Calu3 (cell line): ENCODE measurements around the gene STON1. TPM values are rescaled to one million over a fixed set of nuclear protein-coding genes. Genes with fewer than 3 reads are reported as not detected.

Experiments
- BruUV-seq: library from RNA; stranded (reverse); fragments of 400-500 nt; replicated peaks from 2 replicates; lab custom pipeline; 2021; lab: Mats Ljungman, UMichigan
- CTCF ChIA-PET: fragments of 300-600 bp; sonication (Branson Sonifier 250); formaldehyde crosslinking; loops from one replicate; lab custom pipeline; 2022; ENCODE audit warnings: antibody characterized with exemption; lab: Charles Lee
- DNase-seq: peaks from one replicate; pipeline ENCODE4 v3.0.0; 2022
- H3K27ac Mint-ChIP-seq: one replicate; pipeline ENCODE4 v1.8.0; 2022; ENCODE audit warnings: mixed read lengths; ENCODE audit not compliant: unreplicated experiment
- H3K27me3 Mint-ChIP-seq: one replicate; pipeline ENCODE4 v1.8.0; 2022; ENCODE audit warnings: mixed read lengths; ENCODE audit not compliant: unreplicated experiment
- H3K36me3 Mint-ChIP-seq: one replicate; pipeline ENCODE4 v1.8.0; 2022; ENCODE audit warnings: mild to moderate bottlenecking, moderate library complexity, mixed read lengths; ENCODE audit not compliant: insufficient read depth, unreplicated experiment
- H3K4me1 Mint-ChIP-seq: one replicate; pipeline ENCODE4 v1.8.0; 2022; ENCODE audit warnings: mild to moderate bottlenecking, low read depth, mixed read lengths; ENCODE audit not compliant: unreplicated experiment
- H3K4me3 Mint-ChIP-seq: one replicate; pipeline ENCODE4 v1.8.0; 2022; ENCODE audit warnings: mild to moderate bottlenecking, low read depth, moderate library complexity, mixed read lengths; ENCODE audit not compliant: unreplicated experiment
- H3K9me3 Mint-ChIP-seq: one replicate; pipeline ENCODE4 v1.8.0; 2022; ENCODE audit warnings: low read depth, mixed read lengths; ENCODE audit not compliant: unreplicated experiment
- CTCF ChIP-seq: fragments of 200-600 bp; IDR thresholded peaks from one replicate; pipeline ENCODE4 v1.8.0; 2022; ENCODE audit warnings: antibody characterized with exemption; ENCODE audit not compliant: unreplicated experiment
- intact Hi-C: fragments of 100-400 bp; cut with micrococcal nuclease; formaldehyde crosslinking; loops from one replicate; pipeline ENCODE4 v1.10.0; 2022; ENCODE audit not compliant: unreplicated experiment
- total RNA-seq: library from RNA; stranded (reverse); gene quantifications from 2 replicates; pipeline ENCODE4 v1.2.3, GENCODE V29; 2022

The STON1 gene
- total RNA-seq, 1 experiment from 2014 or later: 1.3 TPM

DNA sequence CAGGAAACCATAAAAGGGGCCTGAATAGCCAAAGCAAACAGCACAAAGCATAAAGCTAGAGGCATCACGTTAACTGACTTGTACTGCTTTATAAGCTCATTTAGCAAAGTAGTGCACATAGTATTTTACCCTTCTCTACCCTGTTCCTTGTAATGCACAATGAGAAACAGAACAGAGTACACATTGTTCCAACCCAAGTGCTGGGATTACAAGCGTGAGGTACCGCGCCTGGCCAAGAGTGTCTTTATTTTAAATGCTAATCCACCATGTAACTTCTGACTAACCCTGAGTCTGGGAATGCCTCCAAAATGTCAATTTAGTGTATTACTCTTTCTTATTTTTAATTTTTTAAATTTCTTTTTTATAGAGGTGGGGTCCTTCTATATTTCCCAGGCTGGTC, 46.4 kb upstream of the STON1 start:
- TF ChIP-seq CTCF: no peak
- BruUV-seq: no TSS peak

DNA sequence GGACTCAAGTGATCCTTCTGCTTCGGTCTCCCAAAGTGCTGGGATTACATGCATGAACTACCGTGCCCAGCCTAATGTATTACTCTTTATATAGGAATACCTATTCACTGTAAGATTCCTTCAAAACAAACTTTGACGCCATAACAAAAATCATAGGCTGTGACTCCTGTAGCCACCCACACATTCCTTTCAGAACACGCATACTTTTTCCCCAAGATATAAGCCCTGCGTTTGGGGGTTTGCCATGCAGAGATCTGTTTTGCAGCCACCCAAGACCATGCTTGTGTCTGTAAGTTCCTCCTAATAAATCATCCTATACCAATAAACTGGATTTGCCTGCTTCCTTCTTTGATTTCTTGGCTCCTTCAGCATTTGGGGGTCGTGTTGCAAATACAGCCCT, 46.0 kb upstream of the STON1 start:
- intact Hi-C loops: no loop called here
- Mint-ChIP-seq H3K9me3 (no peaks in the 10 kb centered on the region), H3K27me3 (no peaks in the 10 kb centered on the region), H3K27ac (no peak overlapping the region), H3K36me3 (peaks cover 16% of the 10 kb centered on the region), H3K4me3 (no peak overlapping the region), H3K4me1 (peaks cover 12% of the 10 kb centered on the region)
- no TSS peak for BruUV-seq
- DNase-seq: no peak
- TF ChIP-seq CTCF: no peak
- CTCF ChIA-PET: no interaction called here

More for the DNA sequence above, 46.4 kb upstream of the STON1 start:
- intact Hi-C loops: no loop called here
- Mint-ChIP-seq H3K9me3 (no peaks in the 10 kb centered on the region), H3K27ac (no peak overlapping the region), H3K4me1 (peaks cover 12% of the 10 kb centered on the region), H3K36me3 (peaks cover 16% of the 10 kb centered on the region), H3K27me3 (no peaks in the 10 kb centered on the region), H3K4me3 (no peak overlapping the region)
- CTCF ChIA-PET: no interaction called here
- DNase-seq: no peak

DNA sequence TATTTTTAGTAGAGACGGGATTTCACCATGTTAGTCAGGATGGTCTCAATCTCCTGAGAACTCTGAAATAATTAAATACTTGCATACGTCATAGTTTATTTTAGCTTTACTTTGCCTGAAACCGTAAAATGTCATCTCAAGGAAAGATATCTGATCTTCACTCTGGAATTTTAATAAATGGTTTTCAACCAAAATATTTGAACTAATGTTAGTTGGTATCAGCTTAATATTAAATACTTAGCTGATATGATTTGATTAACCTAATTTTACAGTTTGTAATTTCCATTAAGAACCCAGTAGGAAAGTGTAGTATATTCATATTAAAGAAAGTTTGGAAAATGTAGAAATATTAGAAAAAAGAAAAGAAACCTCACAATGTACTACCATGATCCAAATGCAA, 41.4 kb upstream of the STON1 start:
- no peak for DNase-seq
- no peaks in the 10 kb centered on the region for H3K9me3 Mint-ChIP-seq
- H3K27ac Mint-ChIP-seq: no peak overlapping the region
- no TSS peak for BruUV-seq
- TF ChIP-seq CTCF: no peak
- H3K36me3 Mint-ChIP-seq: no peaks in the 10 kb centered on the region
- H3K27me3 Mint-ChIP-seq: no peaks in the 10 kb centered on the region
- intact Hi-C loops: no loop called here
- CTCF ChIA-PET: interaction anchor here (0.7 kb wide), 1 partner anchor 10 kb away, joined by 4 read pairs; no protein-coding TSS in a partner anchor
- H3K4me1 Mint-ChIP-seq: no peaks in the 10 kb centered on the region
- H3K4me3 Mint-ChIP-seq: no peak overlapping the region

DNA sequence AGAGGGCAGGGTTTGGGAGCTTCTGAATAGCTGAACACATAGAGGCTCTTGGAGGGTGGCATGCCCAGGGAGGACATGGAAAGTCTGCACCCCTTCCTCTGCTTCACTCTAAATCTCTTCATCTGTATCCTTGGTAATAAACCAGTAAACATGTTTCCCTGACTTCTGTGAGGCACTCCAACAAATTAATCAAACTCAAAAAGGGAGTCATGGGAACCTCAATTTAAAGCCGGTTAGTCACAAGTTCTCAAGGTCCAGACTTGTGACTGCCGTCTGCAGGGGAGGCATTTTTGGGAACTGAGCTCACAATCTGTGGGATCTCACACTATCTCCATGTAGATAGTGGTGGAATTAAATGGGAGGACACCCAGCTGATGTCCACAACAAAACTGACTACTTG, 33.1 kb upstream of the STON1 start:
- no peak for TF ChIP-seq CTCF
- H3K9me3 Mint-ChIP-seq: no peaks in the 10 kb centered on the region
- no peak for DNase-seq
- CTCF ChIA-PET: no interaction called here
- no peaks in the 10 kb centered on the region for H3K27me3 Mint-ChIP-seq
- H3K4me1 Mint-ChIP-seq: no peaks in the 10 kb centered on the region
- no peak overlapping the region for H3K4me3 Mint-ChIP-seq
- H3K36me3 Mint-ChIP-seq: peaks cover 19% of the 10 kb centered on the region
- no TSS peak for BruUV-seq
- no peak overlapping the region for H3K27ac Mint-ChIP-seq
- intact Hi-C loops: no loop called here
